ENCODE measurements around the gene ZFHX3. TPM values are rescaled to one million over a fixed set of nuclear protein-coding genes. Genes with fewer than 3 reads are reported as not detected.

The ZFHX3 gene
- total and polyA plus RNA-seq, 11 donors: 3.8 to 21.6 (median 13.6) TPM

DNA sequence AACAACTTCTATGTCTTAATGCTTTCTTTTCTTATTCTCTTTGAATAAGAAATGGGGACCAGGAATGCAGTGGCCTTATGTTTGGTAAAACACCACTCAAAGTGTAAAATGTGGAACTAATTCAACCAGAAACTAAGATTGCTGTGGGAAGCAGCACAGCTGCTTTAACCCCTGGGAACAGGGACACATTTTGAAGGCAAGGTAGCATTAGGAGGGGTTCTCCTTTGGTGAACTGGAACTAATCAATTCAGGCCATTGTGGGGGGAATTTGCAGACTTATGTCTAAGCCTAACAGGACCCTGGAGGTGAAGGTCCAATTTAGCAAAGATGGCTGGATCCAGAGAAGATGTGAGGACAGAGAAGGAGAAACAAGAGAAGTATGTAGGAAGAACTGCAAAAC lies 256.1 kb downstream of the ZFHX3 start:
- Histone ChIP-seq H3K36me3 (peaks cover 0 to 60% (median 43%) of the 10 kb centered on the region in 9 donors), H3K4me1 (peaks cover 0 to 22% (median 0%) of the 10 kb centered on the region in 12 donors), H3K4me3 (no peak overlapping the region), H3K27ac (no peak overlapping the region), H3K27me3 (no peaks in the 10 kb centered on the region), H3K9me3 (no peaks in the 10 kb centered on the region)
- TF ChIP-seq POLR2A (IDR thresholded peaks at IDR 0.05): no peak
- TF ChIP-seq, protein P1, sequence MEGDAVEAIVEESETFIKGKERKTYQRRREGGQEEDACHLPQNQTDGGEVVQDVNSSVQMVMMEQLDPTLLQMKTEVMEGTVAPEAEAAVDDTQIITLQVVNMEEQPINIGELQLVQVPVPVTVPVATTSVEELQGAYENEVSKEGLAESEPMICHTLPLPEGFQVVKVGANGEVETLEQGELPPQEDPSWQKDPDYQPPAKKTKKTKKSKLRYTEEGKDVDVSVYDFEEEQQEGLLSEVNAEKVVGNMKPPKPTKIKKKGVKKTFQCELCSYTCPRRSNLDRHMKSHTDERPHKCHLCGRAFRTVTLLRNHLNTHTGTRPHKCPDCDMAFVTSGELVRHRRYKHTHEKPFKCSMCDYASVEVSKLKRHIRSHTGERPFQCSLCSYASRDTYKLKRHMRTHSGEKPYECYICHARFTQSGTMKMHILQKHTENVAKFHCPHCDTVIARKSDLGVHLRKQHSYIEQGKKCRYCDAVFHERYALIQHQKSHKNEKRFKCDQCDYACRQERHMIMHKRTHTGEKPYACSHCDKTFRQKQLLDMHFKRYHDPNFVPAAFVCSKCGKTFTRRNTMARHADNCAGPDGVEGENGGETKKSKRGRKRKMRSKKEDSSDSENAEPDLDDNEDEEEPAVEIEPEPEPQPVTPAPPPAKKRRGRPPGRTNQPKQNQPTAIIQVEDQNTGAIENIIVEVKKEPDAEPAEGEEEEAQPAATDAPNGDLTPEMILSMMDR (IDR thresholded peaks at IDR 0.05): no peak
- no peak for DNase-seq
- intact Hi-C loops (cut with DNase I): no loop called here
- ATAC-seq: no peak

DNA sequence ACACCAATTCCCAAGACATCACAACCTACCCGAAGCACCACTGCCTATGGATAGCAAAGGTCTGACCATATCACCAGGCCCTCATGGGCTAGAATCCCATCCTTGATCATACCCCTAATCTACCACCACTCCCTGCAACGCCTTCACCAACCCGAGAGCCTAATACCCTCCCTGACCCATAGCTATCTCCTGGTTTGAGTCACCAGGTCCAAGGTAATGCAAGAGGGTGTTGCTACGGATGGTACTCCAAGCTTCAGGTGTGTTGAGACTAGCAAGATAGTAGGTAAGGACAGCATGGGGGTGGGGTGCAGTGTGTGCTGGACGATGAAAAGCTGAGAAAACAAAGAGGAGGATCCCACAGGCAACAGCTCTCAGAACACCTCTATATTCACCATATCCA lies 258.0 kb downstream of the ZFHX3 start:
- no peak for TF ChIP-seq POLR2A (IDR thresholded peaks at IDR 0.05)
- TF ChIP-seq, protein P1 (IDR thresholded peaks at IDR 0.05): no peak
- H3K27ac ChIP-seq: no peak overlapping the region
- H3K4me1 ChIP-seq: peaks cover 0 to 39% (median 2%) of the 10 kb centered on the region in 12 donors
- H3K27me3 ChIP-seq: no peaks in the 10 kb centered on the region
- H3K4me3 ChIP-seq: no peak overlapping the region
- 95 to 98% (median 97%) methylated on average over 5 of the region's 5 CpGs for WGBS, 4 donors
- intact Hi-C loops (cut with DNase I): loop anchor here in 1 of 10 donors (1.0 kb wide), 1 partner anchor 13 kb away; no protein-coding TSS in a partner anchor
- H3K36me3 ChIP-seq: peaks cover 0 to 46% (median 28%) of the 10 kb centered on the region in 9 donors
- ATAC-seq (no peak), DNase-seq (no peak)
- H3K9me3 ChIP-seq: no peaks in the 10 kb centered on the region

DNA sequence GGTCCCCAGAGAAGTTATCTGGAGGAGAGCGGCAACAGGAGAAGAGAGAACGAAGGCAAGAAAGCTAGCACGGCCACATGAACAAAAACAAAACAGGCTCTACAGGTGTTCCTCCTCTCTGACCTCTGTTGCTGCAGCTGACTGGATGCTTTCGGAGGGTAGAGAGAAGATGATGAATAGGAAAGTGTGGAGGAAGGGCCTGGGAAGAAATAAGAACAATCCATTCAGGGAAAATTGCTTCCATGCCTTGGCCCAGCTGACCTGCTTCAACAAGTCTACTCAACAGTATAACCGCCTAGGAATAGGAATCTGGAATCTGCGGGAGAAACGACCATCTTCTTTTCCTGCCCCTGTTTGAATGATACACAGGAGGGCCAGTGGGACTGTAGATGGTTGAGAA lies 258.5 kb downstream of the ZFHX3 start:
- Histone ChIP-seq H3K4me1 (peaks cover 0 to 39% (median 4%) of the 10 kb centered on the region in 12 donors), H3K36me3 (peaks cover 0 to 41% (median 28%) of the 10 kb centered on the region in 9 donors), H3K9me3 (no peaks in the 10 kb centered on the region), H3K4me3 (no peak overlapping the region), H3K27ac (no peak overlapping the region), H3K27me3 (no peaks in the 10 kb centered on the region)
- intact Hi-C loops (cut with DNase I): no loop called here
- no peak for TF ChIP-seq POLR2A (IDR thresholded peaks at IDR 0.05)
- TF ChIP-seq, protein P1 (IDR thresholded peaks at IDR 0.05): no peak
- 96 to 98% (median 97%) methylated on average over 7 of the region's 7 CpGs for WGBS, 4 donors
- ATAC-seq: no peak
- no peak for DNase-seq

DNA sequence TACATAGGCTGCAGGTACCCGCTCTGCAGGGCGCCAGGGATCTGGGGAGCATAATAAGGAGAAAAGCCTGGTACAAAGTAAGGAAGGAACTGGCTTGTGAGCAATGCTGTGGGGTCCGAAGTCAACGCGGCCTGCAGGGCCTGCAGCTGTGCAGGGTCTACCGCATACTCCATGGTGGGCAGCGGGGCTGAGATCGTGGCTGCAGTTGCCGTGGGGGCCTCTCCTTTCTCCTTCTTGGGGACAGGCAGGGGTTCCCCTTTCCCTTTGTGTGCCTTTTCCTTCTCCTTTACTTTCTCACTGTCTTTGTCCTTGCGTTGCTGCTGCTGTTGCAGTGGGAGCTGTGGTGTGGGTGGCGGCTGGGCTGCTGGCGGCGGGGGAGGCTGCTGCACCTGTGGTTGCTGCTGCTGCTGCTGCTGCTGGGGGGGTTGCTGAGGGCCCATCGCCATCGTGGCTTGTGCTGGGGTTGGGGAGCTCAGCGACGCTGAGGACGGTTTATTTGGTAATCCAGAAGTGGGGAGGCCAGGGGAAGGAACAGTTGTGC lies 259.6 kb downstream of the ZFHX3 start:
- WGBS, 4 donors: 86 to 92% (median 88%) methylated on average over 16 to 18 of the region's 18 CpGs
- peak in 1 of 4 donors; percentile 22 for ATAC-seq
- H3K4me1 ChIP-seq: peaks cover 0 to 39% (median 5%) of the 10 kb centered on the region in 12 donors

More for the DNA sequence above, 259.6 kb downstream of the ZFHX3 start:
- intact Hi-C loops (cut with DNase I): no loop called here
- Histone ChIP-seq H3K36me3 (peaks cover 0 to 33% (median 17%) of the 10 kb centered on the region in 9 donors), H3K27ac (peak overlapping the region in 3 of 12 donors; percentile 26 to 71 (median 64)), H3K9me3 (no peaks in the 10 kb centered on the region), H3K27me3 (no peaks in the 10 kb centered on the region), H3K4me3 (peak overlapping the region in 8 of 12 donors; percentile 38 to 59 (median 51))
- DNase-seq: no peak
- no peak for TF ChIP-seq POLR2A (IDR thresholded peaks at IDR 0.05)
- TF ChIP-seq, protein P1 (IDR thresholded peaks at IDR 0.05): no peak

Data from heart left ventricle (tissue), 16 donors.